ENCODE results near the gene CCDC177.

- no peak for TF ChIP-seq CTCF (IDR thresholded peaks at IDR 0.05; ENCODE audit: insufficient read depth, low read length, poor library complexity, severe bottlenecking)
- TF ChIP-seq EZH2phosphoT487 (conservative IDR thresholded peaks at IDR 0.05; ENCODE audit: low read length), result no peak
Measured at GRCh38 chr14:69574954-69575295, 254 bp upstream of the CCDC177 start.

Measured in SU-DHL-6 (cell line).